Activated CD8-positive, alpha-beta T cell treated with anti-CD3 and anti-CD28 coated beads, Interleukin-2, amount 10 ng/mL, durations not matched to agents 7 days and 5 days (primary cell): Measurements from ENCODE around the gene KRT86. TPM values are rescaled to one million over a fixed set of nuclear protein-coding genes. Genes with fewer than 3 reads are reported as not detected.

Experiments
- total RNA-seq, 2 experiments: library from RNA; stranded (reverse); gene quantifications; one replicate each; pipeline ENCODE4 v1.2.3, GENCODE V29; 2021

The KRT86 gene
- total RNA-seq, 2 experiments from 2014 or later, result 1.1 TPM

Other genes with a start within 250 kb of the KRT86 start
- 1 to 10 TPM; 4.3 to 5.6 TPM for gene NR4A1, start 223.2 kb upstream of the KRT86 start, total RNA-seq
- 10 to 100 TPM; 28.8 to 31.1 TPM for gene ATG101, start 204.7 kb upstream of the KRT86 start, total RNA-seq
- gene SMIM41, start 194.9 kb upstream of the KRT86 start, total RNA-seq, result not detected
- gene KRT80, start 82.6 kb upstream of the KRT86 start, total RNA-seq, result not detected
- gene KRT7, start 41.4 kb upstream of the KRT86 start, total RNA-seq, result 10 to 100 TPM; 14.4 to 14.7 TPM
- gene KRT81, start 16.9 kb downstream of the KRT86 start, total RNA-seq, result under 1 TPM; 0.29 to 0.42 TPM
- not detected for gene KRT83, start 46.8 kb downstream of the KRT86 start, total RNA-seq
- not detected for gene KRT85, start 92.8 kb downstream of the KRT86 start, total RNA-seq
- gene KRT84, start 111.0 kb downstream of the KRT86 start, total RNA-seq, result not detected
- not detected for gene KRT82, start 131.7 kb downstream of the KRT86 start, total RNA-seq
- not detected for gene KRT75, start 159.7 kb downstream of the KRT86 start, total RNA-seq
- not detected for gene KRT6B, start 177.5 kb downstream of the KRT86 start, total RNA-seq
- gene KRT6C, start 199.2 kb downstream of the KRT86 start, total RNA-seq, result not detected
- not detected for gene KRT6A, start 218.6 kb downstream of the KRT86 start, total RNA-seq
- not detected for gene KRT5, start 245.7 kb downstream of the KRT86 start, total RNA-seq